Stimulated activated CD8-positive, alpha-beta memory T cell treated with anti-CD3 and anti-CD28 coated beads, Interleukin-4, amount 100 ng/mL, for 24 hours (primary cell): Measurements from ENCODE around the gene APOBEC3B.
"Not testable (repeated sequence)": the region's sequence is repeated elsewhere in the genome, so short reads cannot be mapped to it uniquely, and the experiment has no call there.

Experiments
- DNase-seq: peaks from one replicate; pipeline ENCODE4 v3.0.0-alpha.2; 2020; ENCODE audit warnings: low read depth

The APOBEC3B gene

GRCh38 chr22:39031434-39032295 lies 49.5 kb downstream of the APOBEC3B start:
- DNase-seq = not testable (repeated sequence)

- DNase-seq = not testable (repeated sequence)
Measured at GRCh38 chr22:39037071-39037470, 54.9 kb downstream of the APOBEC3B start.

DNA sequence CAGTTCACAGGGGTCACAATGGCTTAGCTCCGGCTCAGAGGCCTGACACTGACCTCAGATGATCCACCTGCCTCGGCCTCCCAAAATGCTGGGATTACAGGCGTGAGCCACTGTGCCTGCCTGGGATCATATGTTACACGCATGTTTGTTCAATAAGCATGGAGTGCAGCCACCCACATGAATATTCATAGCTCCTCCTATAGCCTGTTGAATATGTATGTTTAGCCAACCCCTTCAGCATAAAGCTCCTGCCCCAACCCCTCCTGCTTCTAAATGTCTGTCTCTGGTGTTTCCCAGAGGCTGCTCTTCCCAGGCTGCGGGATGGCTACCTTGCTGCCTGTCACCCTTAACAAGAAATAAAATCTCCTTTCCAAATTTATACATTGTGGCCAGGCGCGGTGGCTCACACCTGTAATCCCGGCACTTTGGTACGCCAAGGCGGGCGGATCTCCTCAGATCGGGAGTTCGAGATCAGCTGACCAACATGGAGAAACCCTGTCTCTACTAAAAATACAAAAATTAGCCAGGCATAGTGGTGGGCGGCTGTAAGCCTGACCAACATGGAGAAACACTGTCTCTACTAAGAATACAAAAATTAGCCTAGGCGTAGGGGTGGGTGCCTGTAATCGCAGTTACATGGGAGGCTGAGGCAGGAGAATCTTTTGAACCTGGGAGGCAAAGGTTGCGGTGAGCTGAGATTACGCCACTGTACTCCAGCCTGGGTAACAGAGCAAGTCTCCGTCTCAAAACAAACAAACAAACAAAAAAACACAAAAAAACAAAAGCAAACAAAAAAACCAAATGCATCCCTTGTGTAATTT lies 57.4 kb downstream of the APOBEC3B start:
- no peak for DNase-seq

DNA sequence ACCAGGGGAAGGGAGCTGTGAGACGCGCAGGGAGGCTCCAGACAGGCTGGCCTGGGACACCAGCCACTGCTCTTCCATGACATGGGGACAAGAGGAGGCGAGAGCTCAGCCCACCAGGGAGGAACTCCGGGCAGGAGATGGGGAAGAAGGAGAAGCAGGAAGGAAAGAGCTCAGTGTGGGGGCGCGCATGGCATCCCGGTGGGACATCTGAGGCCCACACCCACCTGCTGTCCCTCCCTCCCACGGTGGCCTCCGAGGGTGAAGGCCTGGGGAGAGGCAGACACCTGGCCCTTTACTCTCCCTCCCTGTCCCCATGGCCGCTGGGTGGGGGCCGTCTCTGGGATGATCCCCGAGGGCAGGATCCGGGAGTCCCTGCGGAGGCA lies 58.0 kb downstream of the APOBEC3B start:
- not testable (repeated sequence) for DNase-seq

DNA sequence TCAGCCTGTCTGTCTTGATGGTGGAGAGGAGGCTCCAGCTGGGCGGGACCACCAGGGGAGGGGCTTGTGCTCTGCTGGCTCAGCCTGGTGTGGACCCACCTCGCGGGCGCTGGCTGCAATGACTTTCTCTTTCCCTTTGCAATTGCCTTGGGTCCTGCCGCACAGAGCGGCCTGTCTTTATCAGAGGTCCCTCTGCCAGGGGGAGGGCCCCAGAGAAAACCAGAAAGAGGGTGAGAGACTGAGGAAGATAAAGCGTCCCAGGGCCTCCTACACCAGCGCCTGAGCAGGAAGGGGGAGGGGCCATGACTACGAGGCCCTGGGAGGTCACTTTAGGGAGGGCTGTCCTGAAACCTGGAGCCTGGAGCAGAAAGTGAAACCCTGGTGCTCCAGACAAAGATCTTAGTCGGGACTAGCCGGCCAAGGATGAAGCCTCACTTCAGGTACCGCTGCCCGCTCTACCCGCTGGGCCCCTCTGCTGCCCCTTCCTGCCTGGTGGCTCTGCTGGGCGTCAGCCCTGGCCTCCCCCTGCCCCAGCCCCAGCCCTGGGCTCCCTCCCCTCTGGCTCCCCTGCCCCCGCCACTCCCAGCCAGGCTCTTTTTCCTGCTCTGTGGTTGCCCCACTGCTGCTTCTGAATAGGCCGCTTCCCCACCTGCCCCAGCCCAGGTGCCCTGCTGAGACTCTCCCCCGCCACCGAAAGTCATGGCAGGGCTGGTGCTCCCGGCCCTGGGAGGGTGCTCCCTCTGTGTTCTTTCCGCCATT lies 58.6 kb downstream of the APOBEC3B start, which contains the start of gene APOBEC3F:
Gene APOBEC3F, plus strand, starts transcription at position 327 of the 759 bp plus-strand sequence. Its CDS starts 97 bp downstream, at position 424.
- peak; percentile 52 for DNase-seq

GRCh38 chr22:39041908-39042307 lies 59.8 kb downstream of the APOBEC3B start:
- DNase-seq = no peak
